NCI-H460 (cell line): ENCODE measurements around the gene FRMD4A. TPM values are rescaled to one million over a fixed set of nuclear protein-coding genes. Genes with fewer than 3 reads are reported as not detected.
"Not testable (repeated sequence)": the region's sequence is repeated elsewhere in the genome, so short reads cannot be mapped to it uniquely, and the experiment has no call there.

ENCODE experiments used
- DNase-seq: peaks from one replicate; pipeline ENCODE4 v3.0.0-alpha.2; 2016; ENCODE audit warnings: low read depth; ENCODE audit errors: extremely low read depth
- total RNA-seq: library from RNA; depleted of rRNA; stranded (reverse); fragments of >200 nt; shearing (Covaris generic); gene quantifications from 2 replicates; pipeline ENCODE4 v1.2.3, GENCODE V29; 2014

FRMD4A gene
- total RNA-seq, 1 experiment from 2014 or later = 4.2 TPM

GRCh38 chr10:13808556-13809391, 522.0 kb downstream of the FRMD4A start:
- no peak for DNase-seq

DNA sequence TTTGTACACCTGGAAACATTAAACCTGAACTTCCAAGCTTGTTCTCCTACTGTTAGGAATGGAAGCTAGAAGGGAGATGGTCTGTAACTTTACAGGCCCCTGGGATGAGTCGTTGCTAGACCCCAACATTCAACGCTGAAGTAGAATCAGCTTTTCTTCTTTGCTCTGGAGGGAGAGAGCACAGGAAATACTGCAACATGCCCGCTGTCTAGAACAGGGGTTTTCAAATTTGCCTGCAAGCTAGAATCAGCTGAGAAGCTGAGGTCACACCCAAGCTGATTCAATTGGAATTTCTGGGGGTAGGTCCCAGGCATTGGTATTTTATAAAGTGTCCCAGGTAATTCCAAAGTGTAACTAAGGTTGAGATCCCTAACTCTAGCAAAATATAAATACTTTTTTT, 524.3 kb downstream of the FRMD4A start:
- no peak for DNase-seq

DNA sequence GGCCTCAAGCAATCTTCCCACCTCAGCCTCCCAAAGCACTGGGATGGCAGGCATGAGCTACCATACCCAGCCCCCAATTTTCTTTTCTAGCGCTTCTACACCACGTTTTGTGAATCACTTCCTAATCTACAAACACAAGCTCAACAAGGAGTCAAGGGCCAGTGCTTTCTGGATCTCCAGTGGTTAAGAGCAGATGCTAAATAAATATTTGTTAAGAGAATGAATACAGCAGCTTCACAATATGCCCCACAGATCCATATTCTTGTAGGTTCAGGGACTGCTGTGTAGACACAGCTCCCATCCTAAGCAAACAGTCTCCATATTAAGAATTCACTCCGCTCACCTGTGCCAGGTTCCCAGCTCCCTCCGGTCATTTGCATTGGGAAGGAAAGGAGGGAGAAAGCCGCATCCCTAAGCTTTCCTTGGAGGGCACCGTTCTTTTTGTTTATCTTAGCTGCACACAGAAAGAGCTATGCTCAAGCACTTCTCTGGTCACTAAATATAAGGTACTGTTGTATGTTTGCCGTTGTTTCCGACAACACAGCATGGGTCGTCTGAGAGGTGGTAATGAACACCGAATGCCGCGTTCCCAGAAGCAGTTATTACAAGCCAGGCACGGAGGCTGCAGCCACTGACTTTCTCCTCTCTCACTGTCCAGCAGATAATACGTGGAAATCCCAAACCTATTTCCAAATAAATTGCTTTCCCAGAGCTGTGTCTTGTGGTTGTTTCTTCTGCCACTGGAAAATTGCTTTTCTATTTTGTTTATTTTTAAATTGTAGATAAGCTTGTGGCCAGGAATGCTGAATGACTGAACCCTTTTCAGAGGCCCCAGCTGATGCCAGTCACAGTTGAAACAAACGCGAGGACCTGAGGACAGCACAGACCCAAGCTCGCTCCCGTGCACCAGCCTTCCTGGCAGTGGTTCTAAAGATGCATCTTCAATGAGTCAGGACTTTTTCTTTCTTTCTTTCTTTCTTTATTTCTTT, 526.9 kb downstream of the FRMD4A start:
- no peak for DNase-seq

DNA sequence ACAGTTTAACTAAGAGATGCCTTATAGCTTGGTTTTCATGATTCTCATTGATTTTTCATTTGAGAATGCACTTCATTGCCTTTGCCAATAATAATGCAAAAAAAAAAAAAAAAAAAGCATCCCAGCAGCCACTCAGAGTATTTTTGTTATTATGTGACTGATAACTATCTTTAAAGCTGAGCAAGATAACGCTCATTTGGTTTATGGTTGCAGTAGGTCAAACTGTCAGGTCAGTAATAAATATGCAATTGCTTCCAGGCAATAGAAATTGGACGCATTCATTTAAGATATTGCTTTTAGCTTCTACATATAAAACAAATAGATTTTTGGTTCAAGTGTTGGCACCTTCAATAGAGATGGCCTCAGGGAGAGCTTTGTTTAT, 528.8 kb downstream of the FRMD4A start:
- no peak for DNase-seq

- no peak for DNase-seq
These were observed 529.4 kb downstream of the FRMD4A start for GRCh38 chr10:13801156-13801906.

DNA sequence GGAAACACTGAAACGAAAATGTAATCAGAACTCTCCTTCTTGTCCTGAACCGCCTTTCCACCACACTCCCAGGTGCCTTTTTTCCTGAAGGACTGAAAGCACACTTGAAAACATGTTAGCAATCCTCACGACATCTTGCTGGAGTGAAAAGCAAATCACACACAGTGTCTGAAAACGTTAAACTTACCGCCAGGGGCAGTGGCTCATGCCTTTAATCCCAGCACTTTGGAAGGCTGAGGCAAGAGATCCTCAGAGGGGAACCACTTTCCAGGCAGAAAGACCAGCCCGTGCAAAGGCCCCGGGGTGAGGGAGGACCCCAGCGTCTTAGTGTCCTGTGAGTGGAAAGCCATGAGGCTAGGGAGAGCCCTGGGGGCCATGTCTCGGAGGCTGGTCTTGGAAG, 533.6 kb downstream of the FRMD4A start:
- no peak for DNase-seq

- no peak for DNase-seq
These were observed 534.8 kb downstream of the FRMD4A start for GRCh38 chr10:13795653-13796555.

- DNase-seq = no peak
These were observed 535.6 kb downstream of the FRMD4A start for GRCh38 chr10:13794992-13795612.

DNA sequence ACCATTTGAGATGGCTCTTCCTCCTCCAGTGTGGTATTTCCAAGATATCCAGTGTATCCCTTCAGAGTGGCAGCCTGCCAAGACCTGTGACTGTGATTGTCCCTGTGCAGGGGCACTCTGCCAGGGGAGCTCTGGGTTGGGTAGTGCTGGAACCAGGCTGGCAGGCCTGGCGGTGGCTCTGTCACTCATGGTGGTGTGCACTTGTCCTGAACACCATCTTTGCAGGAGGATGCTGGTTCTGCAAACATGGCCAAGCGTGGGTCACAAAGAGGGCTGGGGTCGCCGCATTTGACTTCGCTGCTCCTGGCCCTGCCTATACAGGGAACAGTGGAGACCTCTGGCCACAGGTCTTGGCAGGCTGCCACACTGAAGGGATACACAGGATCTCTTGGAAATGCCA, 538.7 kb downstream of the FRMD4A start:
- DNase-seq = no peak

- no peak for DNase-seq
These were observed 539.2 kb downstream of the FRMD4A start for GRCh38 chr10:13791483-13791882.

DNA sequence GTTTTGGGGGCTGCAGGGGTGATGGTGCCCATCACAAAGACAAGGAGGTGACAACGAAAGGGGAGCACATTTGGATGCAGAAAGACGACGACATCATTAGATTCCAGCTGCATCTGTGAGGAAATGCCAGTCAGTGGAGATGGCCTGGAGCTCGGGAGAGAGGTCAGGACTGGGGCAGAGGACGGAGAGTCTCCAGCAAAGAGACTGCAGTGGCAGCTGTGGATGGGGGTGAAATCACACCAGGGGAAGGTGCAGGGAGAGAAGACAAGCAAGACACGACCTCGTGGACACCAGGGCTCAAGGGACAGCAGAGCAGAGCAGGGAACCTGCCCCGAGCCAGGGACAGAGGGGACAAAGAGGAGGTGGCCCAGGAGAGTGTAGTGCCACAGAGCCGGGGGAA, 540.5 kb downstream of the FRMD4A start:
- no peak for DNase-seq

- no peak for DNase-seq
These were observed 541.3 kb downstream of the FRMD4A start for GRCh38 chr10:13789448-13789829.

- DNase-seq = no peak
These were observed 541.8 kb downstream of the FRMD4A start for GRCh38 chr10:13788711-13789447.

GRCh38 chr10:13788320-13788600, 542.5 kb downstream of the FRMD4A start:
- DNase-seq = no peak

DNA sequence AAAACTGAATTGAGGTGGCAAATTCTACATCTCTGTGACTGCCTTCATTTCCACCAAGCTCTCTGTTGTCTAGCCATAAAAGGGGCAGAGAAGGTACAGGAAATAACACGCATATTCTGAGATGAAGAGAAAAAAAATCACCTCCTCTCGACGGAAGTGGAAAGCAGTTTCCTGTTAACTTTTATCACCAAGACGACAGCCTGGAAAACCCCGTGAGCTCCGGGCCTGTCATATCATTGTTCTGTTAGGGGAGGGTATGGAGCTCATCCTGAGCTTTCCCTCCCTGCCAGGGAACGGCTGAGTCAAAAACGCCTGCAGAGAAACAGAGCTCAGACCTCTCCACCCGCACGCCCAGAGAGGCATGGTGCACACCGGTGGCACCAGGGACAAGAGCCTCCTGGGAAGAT, 543.7 kb downstream of the FRMD4A start:
- DNase-seq = peak; percentile 12

- DNase-seq = no peak
These were observed 546.7 kb downstream of the FRMD4A start for GRCh38 chr10:13784067-13784466.

GRCh38 chr10:13779748-13780147, 551.0 kb downstream of the FRMD4A start:
- DNase-seq = no peak

DNA sequence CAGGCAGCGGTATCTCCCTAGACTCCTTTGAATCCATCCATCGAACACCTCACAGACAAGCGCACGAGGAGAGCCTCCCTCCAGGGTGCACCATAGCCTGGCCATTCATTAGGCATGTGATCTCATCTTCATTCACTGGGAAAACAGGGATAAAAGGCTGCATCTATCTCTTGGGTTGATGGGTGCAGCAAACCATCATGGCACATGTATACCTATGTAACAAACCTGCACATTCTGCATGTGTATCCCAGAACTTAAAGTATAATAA, 552.1 kb downstream of the FRMD4A start:
- DNase-seq = not testable (repeated sequence)

DNA sequence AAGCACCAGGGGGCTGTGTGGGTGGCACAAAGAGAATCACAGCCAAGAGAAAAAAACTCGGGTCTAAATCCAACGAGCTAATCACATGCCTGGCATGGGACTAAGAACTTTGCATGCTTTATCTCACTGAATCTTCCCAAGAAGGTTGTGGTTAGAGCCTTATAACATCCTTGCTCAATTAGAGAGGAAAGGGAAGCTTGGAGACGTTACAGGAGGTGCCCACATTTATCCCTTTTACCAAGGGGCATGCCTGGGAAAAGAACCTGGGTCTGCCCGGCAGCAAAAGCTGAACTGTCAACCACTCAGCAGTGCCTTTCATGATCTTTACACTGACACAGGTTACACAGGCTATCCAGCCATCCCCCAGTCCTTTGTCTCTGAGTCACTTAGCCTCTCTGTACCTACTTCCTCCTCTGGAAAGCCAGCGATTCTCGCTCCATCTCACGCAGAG, 553.8 kb downstream of the FRMD4A start:
- DNase-seq = no peak
